K562 (cell line): ENCODE data around the gene CD46. TPM values are rescaled to one million over a fixed set of nuclear protein-coding genes. Genes with fewer than 3 reads are reported as not detected.

Experiments
- ATAC-seq: fragments of 200-7000 bp; cut with Tn5 transposase; 3 replicates; pipeline ENCODE4 v1.9.1; 2020; ENCODE audit warnings: moderate library complexity
- BruUV-seq: library from RNA; stranded (reverse); fragments of 400-500 nt; replicated peaks from 2 replicates; lab custom pipeline; 2021; lab: Mats Ljungman, UMichigan
- CTCF ChIA-PET: fragments of 300-600 bp; formaldehyde crosslinking; extraction: SDS; loops from one replicate; lab custom pipeline; 2021; ENCODE audit warnings: low intra/inter-chr PET ratio; lab: Yijun Ruan, JAX
- POLR2A ChIA-PET: fragments of 300-600, 350-650 bp; sonication (Branson Sonifier 250); formaldehyde crosslinking; extraction: SDS; loops from one replicate; lab custom pipeline; 2021; ENCODE audit warnings: antibody characterized with exemption, inconsistent platforms; lab: Yijun Ruan, JAX
- DNase-seq, 4 experiments: peaks; one replicate each; pipeline versions ENCODE4 v3.0.0 to v3.0.0-alpha.2; 2011 to 2018; ENCODE audit warnings: low spot score in 3 of 4, mixed read lengths in 3 of 4; ENCODE audit errors: extremely low read depth in 1 of 4
- FAIRE-seq: peaks from 2 replicates; lab custom pipeline; 2011; peaks lifted over from hg19 to GRCh38; lab: Jason Lieb, UNC
- H2AFZ ChIP-seq: 2 replicates; pipeline ENCODE4 v1.6.0; 2011; ENCODE audit warnings: low read depth, low read length, control low read depth, inconsistent platforms
- H3K27ac ChIP-seq: fragments of 200-600 bp; 3 replicates; pipeline ENCODE4 v1.8.0; 2011; ENCODE audit warnings: low read depth, mild to moderate bottlenecking, control low read depth, inconsistent platforms, low read length, moderate library complexity, mixed read lengths; ENCODE audit errors: extremely low read depth
- H3K27me3 ChIP-seq, 2 experiments: fragments of 300-600 bp in 1 of 2; 2 replicates in 1 of 2; 3 replicates in 1 of 2; pipeline versions ENCODE4 v1.6.0 to v1.8.0; 2011; ENCODE audit warnings: inconsistent platforms in 2 of 2, low read length in 2 of 2, mild to moderate bottlenecking in 1 of 2, mixed read lengths in 1 of 2, moderate library complexity in 1 of 2; ENCODE audit not compliant: control insufficient read depth in 2 of 2, insufficient read depth in 2 of 2
- H3K36me3 ChIP-seq: fragments of 300-600 bp; 3 replicates; pipeline ENCODE4 v1.8.0; 2011; ENCODE audit warnings: mild to moderate bottlenecking, low read length, inconsistent platforms; ENCODE audit not compliant: control insufficient read depth, insufficient read depth
- H3K4me1 ChIP-seq, 2 experiments: fragments of 200-600 bp in 1 of 2; replicated peaks in 1 of 2; 2 replicates in 1 of 2; 3 replicates in 1 of 2; pipeline versions ENCODE4 v1.5.1 to v1.8.0; 2011; ENCODE audit warnings: inconsistent platforms in 2 of 2, low read length in 2 of 2, mild to moderate bottlenecking in 1 of 2, mixed read lengths in 1 of 2, moderate library complexity in 1 of 2; ENCODE audit not compliant: control insufficient read depth in 2 of 2, insufficient read depth in 2 of 2
- H3K4me2 ChIP-seq: 2 replicates; pipeline ENCODE4 v1.6.1; 2011; ENCODE audit warnings: low read length, control low read depth, inconsistent platforms, mixed read lengths; ENCODE audit not compliant: insufficient read depth
- H3K4me3 ChIP-seq: fragments of 200-600 bp; sonication (generic), shearing (Covaris generic); 2 replicates; pipeline ENCODE4 v1.5.1; 2016; ENCODE audit warnings: control low read depth, inconsistent platforms
- H3K79me2 ChIP-seq: fragments of 200-600 bp; 3 replicates; pipeline ENCODE4 v1.8.0; 2011; ENCODE audit warnings: low read length, inconsistent platforms; ENCODE audit not compliant: control insufficient read depth, insufficient read depth
- H3K9ac ChIP-seq, 2 experiments: 2 replicates each; pipeline versions ENCODE4 v1.6.0 to v1.6.1; 2011; ENCODE audit warnings: low read depth in 2 of 2, low read length in 2 of 2, control low read depth in 1 of 2, inconsistent platforms in 1 of 2, mild to moderate bottlenecking in 1 of 2, mixed read lengths in 1 of 2; ENCODE audit not compliant: insufficient read depth in 1 of 2
- H3K9me1 ChIP-seq: one replicate; pipeline ENCODE4 v1.6.0; 2011; ENCODE audit warnings: inconsistent platforms, mild to moderate bottlenecking, low read length, moderate library complexity; ENCODE audit not compliant: control insufficient read depth, insufficient read depth
- H3K9me3 ChIP-seq: replicated peaks from 2 replicates; pipeline ENCODE4 v1.5.1; 2011; ENCODE audit warnings: low read depth, low read length, inconsistent platforms; ENCODE audit not compliant: control insufficient read depth, insufficient read depth
- H4K20me1 ChIP-seq: replicated peaks from 2 replicates; pipeline ENCODE4 v1.6.1; 2011; ENCODE audit warnings: low read length, inconsistent platforms, mixed read lengths; ENCODE audit not compliant: control insufficient read depth, insufficient read depth
- CBFA2T2 ChIP-seq: fragments of 450-650 bp; conservative IDR thresholded peaks from 2 replicates; pipeline ENCODE4 v1.6.1; 2017; ENCODE audit warnings: mild to moderate bottlenecking
- CBX8 ChIP-seq: fragments of 200-600 bp; sonication (generic); IDR thresholded peaks from 2 replicates; pipeline ENCODE4 v1.6.1; 2012; ENCODE audit warnings: borderline replicate concordance, mixed run types, low read depth, mild to moderate bottlenecking, moderate library complexity, mixed read lengths, low read length, control low read depth, inconsistent platforms; ENCODE audit not compliant: poor library complexity, severe bottlenecking; ENCODE audit errors: extremely low read depth
- ELF2 ChIP-seq: fragments of 250-450 bp; sonication (Bioruptor Pico); IDR thresholded peaks from 2 replicates; pipeline ENCODE4 v1.5.0; 2021; ENCODE audit warnings: mild to moderate bottlenecking
- HNRNPLL ChIP-seq: fragments of 200-400 bp; formaldehyde crosslinking; IDR thresholded peaks from 2 replicates; pipeline ENCODE4 v1.6.1; 2017; ENCODE audit warnings: low read length, low read depth, mild to moderate bottlenecking; ENCODE audit not compliant: poor library complexity, severe bottlenecking
- NFXL1 ChIP-seq: fragments of 450-650 bp; formaldehyde crosslinking; IDR thresholded peaks from 2 replicates; pipeline ENCODE4 v1.4.0; 2021; ENCODE audit warnings: mild to moderate bottlenecking
- SAFB2 ChIP-seq: fragments of 200-400 bp; formaldehyde crosslinking; IDR thresholded peaks from 2 replicates; pipeline ENCODE4 v1.6.1; 2018; ENCODE audit warnings: borderline replicate concordance, low read length, low read depth, moderate library complexity; ENCODE audit not compliant: severe bottlenecking
- SMARCC2 ChIP-seq: fragments of 450-650 bp; IDR thresholded peaks from 2 replicates; pipeline ENCODE4 v1.6.1; 2017; ENCODE audit warnings: antibody characterized with exemption, moderate library complexity, mild to moderate bottlenecking, low read depth
- SMARCE1 ChIP-seq: fragments of 450-650 bp; IDR thresholded peaks from 2 replicates; pipeline ENCODE4 v1.7.1; 2016; ENCODE audit warnings: mild to moderate bottlenecking
- ZNF253 ChIP-seq: fragments of 250-450 bp; sonication (Bioruptor Pico); conservative IDR thresholded peaks from 2 replicates; pipeline ENCODE4 v1.6.1; 2021; ENCODE audit warnings: mild to moderate bottlenecking
- ZNF696 ChIP-seq: fragments of 250-450 bp; sonication (Bioruptor Pico); conservative IDR thresholded peaks from 2 replicates; pipeline ENCODE4 v1.4.0; 2020; ENCODE audit warnings: mild to moderate bottlenecking, moderate library complexity
- WGBS: fragments of 100-300 bp; shearing (Covaris generic); methylation state at CpG from one replicate; pipeline ENCODE4 v1.1.6; 2016; ENCODE audit warnings: low coverage, mixed read lengths; ENCODE audit not compliant: insufficient coverage; ENCODE audit errors: missing lambda C conversion rate; 5-methylcytosine and 5-hydroxymethylcytosine counted together
- in situ Hi-C: fragments of 300-500 bp; cut with MboI; formaldehyde crosslinking; loops from 4 replicates; pipeline ENCODE4 v1.15.0; 2018; ENCODE audit warnings: inconsistent platforms, mixed read lengths
- intact Hi-C: fragments of 100-400 bp; cut with micrococcal nuclease; formaldehyde crosslinking; loops from 2 replicates; pipeline ENCODE4 v1.14.2; 2022
- polyA plus RNA-seq, 8 experiments: library from polyadenylated mRNA; depleted of rRNA in 4 of 8; stranded (reverse) in 5 of 8; unstranded in 3 of 8; fragments of >200 nt; fragmentation: Nextera tagmentation in 2 of 8; fragmentation: Illumina TruSeq in 1 of 8; extraction: Ambion mirVana in 2 of 8; extraction: Trizol in 1 of 8; gene quantifications; 2 replicates each; pipeline versions ENCODE4 v1.2.1 to v1.2.3, GENCODE V29; 2011 to 2014; ENCODE audit warnings: inconsistent platforms in 1 of 8, missing spikeins in 1 of 8
- total RNA-seq, 7 experiments: library from RNA; depleted of rRNA in 6 of 7; stranded (reverse); fragments of >200 nt in 6 of 7; fragmentation: Illumina TruSeq in 2 of 7; extraction: Trizol in 2 of 7; gene quantifications; 2 replicates each; pipeline versions ENCODE4 v1.2.1 to v1.2.3, GENCODE V29; 2011 to 2021; ENCODE audit warnings: low replicate concordance in 1 of 7

The CD46 gene
- total and polyA plus RNA-seq, 9 of the 15 experiments (the other 6 are each of a cell fraction or from before 2014, with no cell fraction given): 87.9 to 374 (median 156) TPM

DNA sequence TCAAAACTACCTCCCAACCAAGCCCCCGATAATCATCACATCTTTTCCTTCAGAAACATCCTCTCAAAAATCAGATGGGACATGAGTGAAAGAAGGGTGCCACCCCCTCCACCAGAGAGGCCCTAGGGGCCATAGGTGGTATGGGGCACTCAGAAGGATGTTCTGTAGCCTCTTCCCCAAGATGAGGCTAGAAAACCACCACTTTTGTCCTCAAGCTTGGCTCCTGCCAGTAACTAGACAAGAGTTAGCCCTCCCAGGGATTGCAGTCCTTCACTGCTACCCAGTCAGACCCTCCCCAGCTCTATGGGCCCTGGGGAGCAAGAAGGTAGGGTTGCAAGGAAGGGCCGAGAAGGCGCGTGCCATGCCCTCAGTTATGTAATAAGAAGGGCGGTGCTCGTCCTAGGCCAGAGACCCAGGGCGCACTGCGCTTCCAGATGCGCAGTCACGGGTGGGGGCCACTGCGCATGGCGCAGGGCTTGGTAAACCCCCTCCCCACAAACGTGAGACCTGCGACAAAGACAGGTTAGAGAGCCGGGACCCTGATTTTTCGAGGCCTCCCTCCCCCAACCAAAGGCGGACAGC, 69.7 kb downstream of the CD46 start:
- H3K9ac ChIP-seq: no peak overlapping the region
- BruUV-seq: no TSS peak
- POLR2A ChIA-PET: interaction anchor here (0.6 kb wide), 1 partner anchor 153 kb away, joined by 3 read pairs; no protein-coding TSS in a partner anchor

DNA sequence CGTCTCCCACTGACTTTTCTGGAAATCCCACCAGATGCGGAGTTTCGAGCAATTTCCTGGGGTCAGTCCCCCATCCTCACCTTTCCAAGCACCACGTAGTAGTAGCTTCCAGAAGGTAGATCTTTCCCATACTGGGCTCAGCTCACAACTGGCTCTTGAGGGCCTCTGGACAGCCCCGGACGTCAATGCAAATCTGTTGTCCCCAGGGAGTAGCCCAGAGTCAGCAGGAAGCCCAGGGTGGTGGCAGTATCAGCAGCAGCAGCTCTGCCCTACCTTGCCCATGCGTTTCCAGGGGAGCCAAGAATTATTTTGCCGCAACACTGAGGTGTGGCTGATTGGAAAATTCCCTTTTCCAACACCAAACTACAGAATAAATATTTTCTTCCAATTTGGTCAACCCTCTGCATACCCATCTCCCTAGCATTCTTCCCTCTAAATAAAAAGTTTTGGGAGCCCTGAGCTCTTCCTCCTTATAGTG, 70.3 kb downstream of the CD46 start:
- no peak overlapping the region for H3K4me2 ChIP-seq
- TF ChIP-seq SMARCE1: no peak
- no peak for ATAC-seq
- FAIRE-seq: no peak
- H3K9me3 ChIP-seq: no peaks in the 10 kb centered on the region
- no peaks in the 10 kb centered on the region for H3K27me3 ChIP-seq
- no peaks in the 10 kb centered on the region for H3K9me1 ChIP-seq
- 87% methylated on average over 8 of the region's 8 CpGs for WGBS
- ChIA-PET CTCF (no interaction called here), POLR2A (interaction anchor here (0.6 to 2.0 kb wide), 10 partner anchors 10 to 152 kb away, joined by 3 to 12 read pairs (median 3); no protein-coding TSS in a partner anchor)
- BruUV-seq: no TSS peak
- no peak overlapping the region for H3K4me3 ChIP-seq
- peaks cover 20% of the 10 kb centered on the region; the same call in 2 of the 3 replicates for H3K79me2 ChIP-seq
- no peak for DNase-seq
- H4K20me1 ChIP-seq: no peaks in the 10 kb centered on the region
- H3K36me3 ChIP-seq: no peaks in the 10 kb centered on the region
- intact Hi-C loops: no loop called here
- H3K4me1 ChIP-seq: peaks cover 55 to 64% of the 10 kb centered on the region in 2 experiments
- in situ Hi-C loops: loop anchor here (10.0 kb wide), 1 partner anchor 1833 kb away; the partner anchor contains the start of gene LAMB3
- H3K27ac ChIP-seq: no peak overlapping the region
- no peak overlapping the region for H2AFZ ChIP-seq
- no peak overlapping the region for H3K9ac ChIP-seq

More for the DNA sequence above, 69.7 kb downstream of the CD46 start:
- H3K9me1 ChIP-seq: no peaks in the 10 kb centered on the region
- intact Hi-C loops: no loop called here
- no peaks in the 10 kb centered on the region for H3K27me3 ChIP-seq
- FAIRE-seq (no peak), DNase-seq (no peak), ATAC-seq (no peak)
- no peak overlapping the region for H3K4me2 ChIP-seq
- no peaks in the 10 kb centered on the region for H3K36me3 ChIP-seq
- H3K9me3 ChIP-seq: no peaks in the 10 kb centered on the region
- H3K4me3 ChIP-seq: no peak overlapping the region
- in situ Hi-C loops: loop anchor here (10.0 kb wide), 1 partner anchor 1833 kb away; the partner anchor contains the start of gene LAMB3
- H3K79me2 ChIP-seq: peaks cover 14% of the 10 kb centered on the region; the same call in 1 of the 3 replicates
- CTCF ChIA-PET: no interaction called here
- no peak overlapping the region for H3K27ac ChIP-seq
- H3K4me1 ChIP-seq: peaks cover 54 to 64% of the 10 kb centered on the region in 2 experiments
- 90% methylated on average over 16 of the region's 17 CpGs for WGBS
- no peaks in the 10 kb centered on the region for H4K20me1 ChIP-seq
- no peak overlapping the region for H2AFZ ChIP-seq
- no peak for TF ChIP-seq SMARCC2
- TF ChIP-seq ELF2: no peak
- TF ChIP-seq HNRNPLL: no peak
- TF ChIP-seq ZNF253 (CRISPR knock-in tag): no peak
- TF ChIP-seq NFXL1 (CRISPR knock-in tag): no peak
- TF ChIP-seq ZNF696 (CRISPR knock-in tag): no peak
- TF ChIP-seq SAFB2: no peak
- no peak for TF ChIP-seq CBX8
- no peak for TF ChIP-seq CBFA2T2
